Thyroid gland (tissue), 4 donors: ENCODE results near the gene CST7.

Experiments used
- CTCF ChIP-seq, 6 experiments: fragments of 200-600 bp in 3 of 6; fragments of 450-650 bp in 3 of 6; sonication (generic) in 3 of 6; IDR thresholded peaks; one replicate each; pipeline ENCODE4 v1.5.1; 2016 to 2019; ENCODE audit warnings: antibody characterized with exemption in 6 of 6, mild to moderate bottlenecking in 2 of 6, inconsistent platforms in 1 of 6, moderate library complexity in 1 of 6
- POLR2A ChIP-seq, 2 donors: fragments of 450-650 bp; IDR thresholded peaks; one replicate each; pipeline ENCODE4 v1.6.1; 2017; ENCODE audit warnings: antibody characterized with exemption in 2 of 2, mild to moderate bottlenecking in 2 of 2, moderate library complexity in 1 of 2

GRCh38 chr20:24965065-24965919 is 16.2 kb downstream of the CST7 start:
- TF ChIP-seq CTCF (IDR thresholded peaks at IDR 0.05), result no peak
- TF ChIP-seq POLR2A (IDR thresholded peaks at IDR 0.05), result no peak
